Stimulated activated memory B cell treated with anti-CD40 and anti-IgM and Interleukin-4, amounts not matched to agents 10 μg/mL and 1 μg/mL and 100 μg/mL, for 72 hours (primary cell): ENCODE results near the gene ATP5MC3.
"Not testable (repeated sequence)": the region's sequence is repeated elsewhere in the genome, so short reads cannot be mapped to it uniquely, and the experiment has no call there.

Source experiments
- ATAC-seq: fragments of 150-1000 bp; cut with Tn5 transposase; 2 replicates; pipeline ENCODE4 v1.10.0; 2021
- H3K27ac Mint-ChIP-seq: one replicate; pipeline ENCODE4 v1.8.0; 2022; ENCODE audit warnings: mild to moderate bottlenecking, mixed read lengths
- H3K27me3 Mint-ChIP-seq: one replicate; pipeline ENCODE4 v1.8.0; 2022; ENCODE audit warnings: mixed read lengths
- H3K36me3 Mint-ChIP-seq: one replicate; pipeline ENCODE4 v1.8.0; 2022; ENCODE audit warnings: mixed read lengths
- H3K4me1 Mint-ChIP-seq: one replicate; pipeline ENCODE4 v1.8.0; 2022; ENCODE audit warnings: mixed read lengths
- H3K4me3 Mint-ChIP-seq: one replicate; pipeline ENCODE4 v1.8.0; 2022; ENCODE audit warnings: mild to moderate bottlenecking, moderate library complexity, mixed read lengths
- H3K9me3 Mint-ChIP-seq: one replicate; pipeline ENCODE4 v1.8.0; 2022; ENCODE audit warnings: mixed read lengths

ATP5MC3 gene

DNA sequence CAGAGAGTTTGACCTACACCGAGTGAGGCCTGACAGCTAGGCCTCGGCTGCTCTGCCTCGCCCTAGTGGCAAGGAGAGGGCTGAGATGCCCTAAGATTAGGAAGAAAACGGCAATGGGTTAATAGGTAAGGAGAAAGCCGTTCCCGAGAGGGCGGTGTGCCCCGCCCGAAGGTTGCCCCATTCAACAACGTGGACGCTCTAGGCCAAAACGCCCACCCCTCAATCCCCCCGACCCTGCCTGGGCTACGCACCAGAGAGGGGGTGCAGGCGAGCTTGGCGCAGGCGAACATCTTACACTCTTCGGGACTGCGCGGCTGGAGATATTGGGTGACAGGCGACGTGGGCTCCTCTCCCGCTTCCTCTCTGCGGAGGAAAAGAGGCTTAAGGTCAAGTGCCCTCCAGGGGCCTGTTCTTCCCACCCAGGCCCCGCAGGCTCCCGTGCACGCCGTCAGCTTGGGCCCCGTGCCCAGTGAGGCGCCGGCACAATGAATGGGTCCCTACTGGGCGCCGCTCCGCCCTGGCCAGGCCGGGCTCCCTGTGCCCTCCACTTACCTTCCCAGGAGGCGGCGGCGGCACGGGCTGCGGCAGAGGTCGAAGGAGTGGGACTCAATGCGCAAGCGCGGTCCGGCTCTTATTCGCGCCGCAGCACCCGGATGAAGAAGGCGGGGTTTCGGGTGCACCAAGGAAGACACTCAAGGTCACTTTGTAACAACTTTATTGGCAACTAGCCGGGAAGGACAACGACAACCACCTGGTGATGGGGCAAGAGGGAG is at the start of gene ATP5MC3:
ATP5MC3 (minus strand) TSS at position 607 of the 773 bp plus-strand sequence; CDS start at position 290, 317 bp downstream.
- ATAC-seq = peak; percentile 95
- Mint-ChIP-seq H3K4me1 (peaks cover 24% of the 10 kb centered on the region), H3K27ac (peak within 1 kb of the TSS; percentile 91), H3K4me3 (peak within 1 kb of the TSS; percentile 89), H3K27me3 (no peaks in the 10 kb centered on the region), H3K9me3 (peaks cover 3% of the 10 kb centered on the region), H3K36me3 (peaks cover 17% of the 10 kb centered on the region)

DNA sequence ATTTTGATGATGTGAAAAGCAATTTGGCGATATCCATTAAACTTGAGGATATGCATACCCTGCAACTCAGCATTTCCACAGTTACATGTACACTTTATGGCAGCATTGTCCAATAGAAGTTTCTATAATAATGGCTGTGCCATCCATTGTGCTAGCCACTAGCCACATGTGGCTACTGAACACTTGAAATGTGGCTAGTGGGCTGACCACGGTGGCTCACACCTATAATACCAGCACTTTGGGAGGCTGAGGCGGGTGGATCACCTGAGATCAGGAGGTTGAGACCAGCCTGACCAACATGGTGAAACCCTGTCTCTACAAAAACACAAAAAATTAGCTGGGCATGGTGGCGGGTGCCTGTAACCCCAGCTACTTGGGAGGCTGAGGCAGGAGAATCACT is 47.1 kb upstream of the ATP5MC3 start:
- not testable (repeated sequence) for ATAC-seq, H3K4me3 Mint-ChIP-seq, H3K4me1 Mint-ChIP-seq, H3K9me3 Mint-ChIP-seq, H3K27ac Mint-ChIP-seq, H3K36me3 Mint-ChIP-seq
- peaks cover 29% of the 10 kb centered on the region for H3K27me3 Mint-ChIP-seq

DNA sequence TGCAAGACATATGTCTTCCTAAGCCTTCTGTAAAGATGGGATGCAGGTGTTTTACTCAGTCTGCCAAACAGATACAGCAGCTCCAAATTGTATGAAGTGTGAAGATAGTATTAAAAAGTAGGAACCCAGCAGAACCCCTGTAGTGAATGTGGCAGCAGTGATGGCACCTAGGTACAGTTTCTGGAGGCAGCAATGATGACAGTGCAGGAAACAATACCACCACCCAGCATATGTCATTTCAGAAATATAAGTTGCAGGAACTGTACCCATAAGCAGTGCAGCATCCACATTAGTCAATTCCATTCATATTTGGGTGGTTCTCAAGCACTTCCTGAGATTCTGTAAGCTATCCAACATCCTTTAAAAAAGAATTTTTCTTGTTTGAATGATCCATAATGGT is 46.7 kb upstream of the ATP5MC3 start:
- no peaks in the 10 kb centered on the region for H3K36me3 Mint-ChIP-seq

DNA sequence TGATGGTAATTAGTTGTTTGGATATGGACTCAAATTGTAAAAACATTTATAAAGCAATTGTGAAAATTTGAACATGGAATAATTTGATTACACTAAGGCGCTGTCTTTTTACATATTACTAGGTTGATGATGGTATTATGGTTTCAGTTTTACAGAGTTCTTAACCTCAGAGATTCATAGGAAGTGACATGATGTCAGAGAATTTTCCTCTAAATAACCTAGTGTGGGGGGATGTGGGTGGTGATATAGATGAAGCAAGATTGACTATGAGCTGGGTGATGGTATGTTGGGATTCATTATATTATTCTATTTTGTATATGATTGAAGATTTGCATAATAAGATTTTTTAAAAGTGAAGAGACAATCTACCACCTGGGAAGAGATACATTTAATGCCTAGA is 45.9 kb upstream of the ATP5MC3 start:
- peaks cover 4% of the 10 kb centered on the region for H3K9me3 Mint-ChIP-seq
- ATAC-seq = peak; percentile 51
- H3K27ac Mint-ChIP-seq = no peak overlapping the region
- H3K4me3 Mint-ChIP-seq = no peak overlapping the region
- no peaks in the 10 kb centered on the region for H3K4me1 Mint-ChIP-seq
- H3K36me3 Mint-ChIP-seq = no peaks in the 10 kb centered on the region
- H3K27me3 Mint-ChIP-seq = peaks cover 38% of the 10 kb centered on the region

More for the DNA sequence above, 46.7 kb upstream of the ATP5MC3 start:
- H3K27ac Mint-ChIP-seq = no peak overlapping the region
- peaks cover 33% of the 10 kb centered on the region for H3K27me3 Mint-ChIP-seq
- no peak for ATAC-seq
- H3K4me1 Mint-ChIP-seq = no peaks in the 10 kb centered on the region
- no peak overlapping the region for H3K4me3 Mint-ChIP-seq
- peaks cover 3% of the 10 kb centered on the region for H3K9me3 Mint-ChIP-seq

DNA sequence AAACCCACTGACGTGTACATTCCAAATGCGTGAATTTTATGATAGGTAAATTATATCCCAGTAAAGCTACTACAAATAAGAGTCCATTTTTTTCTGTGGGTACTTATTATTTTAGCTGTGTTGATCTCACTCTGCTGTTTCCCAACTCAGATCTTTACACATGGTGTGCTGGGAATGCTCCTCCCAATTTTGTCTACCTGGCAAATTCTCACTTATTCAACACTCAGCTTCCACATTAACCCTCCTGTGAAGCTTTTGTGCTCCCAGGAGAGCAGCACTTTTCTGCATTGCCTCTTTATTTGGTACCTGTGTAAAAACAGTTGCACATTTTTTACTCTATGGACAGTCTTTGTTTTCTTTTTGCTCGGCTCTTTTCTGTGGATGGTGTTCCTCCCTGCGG is 38.6 kb upstream of the ATP5MC3 start:
- no peaks in the 10 kb centered on the region for H3K4me1 Mint-ChIP-seq
- H3K27me3 Mint-ChIP-seq = peaks cover 28% of the 10 kb centered on the region
- peaks cover 4% of the 10 kb centered on the region for H3K9me3 Mint-ChIP-seq
- no peaks in the 10 kb centered on the region for H3K36me3 Mint-ChIP-seq
- no peak for ATAC-seq
- no peak overlapping the region for H3K4me3 Mint-ChIP-seq
- H3K27ac Mint-ChIP-seq = no peak overlapping the region

DNA sequence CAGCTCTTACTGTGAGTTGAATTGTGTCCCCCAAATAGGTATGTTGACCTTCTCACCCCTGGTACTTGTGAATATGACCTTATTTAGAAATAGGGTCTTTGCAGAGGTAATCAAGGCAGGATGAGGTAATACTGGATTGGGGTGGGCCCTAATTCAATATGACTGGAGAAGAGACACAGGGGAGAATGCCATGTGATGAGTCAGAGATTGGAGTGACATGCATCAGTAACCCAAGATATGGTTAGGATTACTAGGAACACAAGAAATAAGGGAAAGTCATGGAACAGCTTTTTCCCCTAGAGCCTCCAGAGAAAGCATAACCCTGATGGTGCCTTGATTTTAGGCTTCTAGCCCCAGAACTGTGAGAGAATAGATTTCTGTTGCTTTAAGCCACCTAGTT is 37.0 kb upstream of the ATP5MC3 start:
- no peak overlapping the region for H3K27ac Mint-ChIP-seq
- no peak overlapping the region for H3K4me3 Mint-ChIP-seq
- H3K4me1 Mint-ChIP-seq = no peaks in the 10 kb centered on the region
- no peak for ATAC-seq
- peaks cover 4% of the 10 kb centered on the region for H3K9me3 Mint-ChIP-seq
- H3K27me3 Mint-ChIP-seq = peaks cover 31% of the 10 kb centered on the region
- no peaks in the 10 kb centered on the region for H3K36me3 Mint-ChIP-seq

DNA sequence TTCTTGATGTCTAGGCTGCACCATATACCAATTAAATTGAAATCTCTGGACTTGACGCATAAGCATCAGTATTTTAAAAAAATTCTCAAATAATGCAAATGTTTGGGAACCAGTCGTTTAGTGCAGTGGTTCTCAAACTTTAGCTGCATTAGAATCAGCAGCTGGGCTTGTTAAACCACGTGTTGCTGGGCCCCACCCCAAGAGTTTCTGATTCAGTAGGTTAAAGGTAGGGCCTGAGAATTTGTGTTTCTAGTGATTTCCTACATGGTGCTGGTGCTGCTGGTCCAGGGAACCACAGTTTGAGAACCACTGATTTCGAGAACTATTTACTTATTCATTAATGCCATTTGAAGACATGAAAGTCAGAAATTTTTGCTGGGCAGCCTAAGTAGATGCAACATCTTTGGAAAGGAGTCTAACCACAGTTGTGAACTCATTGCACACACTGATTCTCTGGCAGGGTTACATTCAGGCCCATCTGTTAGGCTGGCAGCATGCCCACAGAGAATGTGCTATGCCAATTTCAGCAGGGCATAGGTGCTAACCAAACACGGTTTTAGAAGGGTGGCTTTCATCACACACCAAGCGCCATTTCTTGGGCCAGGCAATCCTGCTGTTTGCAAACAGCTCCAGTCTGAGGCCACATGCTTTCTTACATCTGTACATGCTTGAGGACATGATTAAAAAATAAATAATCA is 26.4 kb upstream of the ATP5MC3 start:
- Mint-ChIP-seq H3K4me1 (peaks cover 5% of the 10 kb centered on the region), H3K4me3 (no peak overlapping the region), H3K36me3 (no peaks in the 10 kb centered on the region), H3K27me3 (no peaks in the 10 kb centered on the region), H3K27ac (no peak overlapping the region), H3K9me3 (peaks cover 8% of the 10 kb centered on the region)
- no peak for ATAC-seq

DNA sequence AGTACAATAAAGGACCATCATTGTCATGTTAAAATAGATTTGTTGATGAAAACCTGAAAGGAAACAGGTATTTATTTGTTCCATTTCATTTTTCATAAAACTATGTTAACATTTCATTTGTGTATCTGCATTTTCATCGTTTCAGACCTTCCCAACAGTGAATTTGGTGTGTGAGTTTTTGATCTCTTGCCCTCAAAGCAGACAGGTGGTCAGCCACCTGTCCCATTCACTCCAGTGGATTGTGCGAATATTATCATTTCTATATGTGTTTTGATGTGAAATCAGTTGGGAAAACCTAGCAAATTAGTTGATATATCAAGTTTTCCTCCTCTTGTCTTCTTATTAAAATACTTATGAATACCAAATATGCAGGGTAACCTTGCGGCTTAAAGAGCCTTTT is 25.4 kb upstream of the ATP5MC3 start:
- Mint-ChIP-seq H3K4me1 (peaks cover 5% of the 10 kb centered on the region), H3K27ac (no peak overlapping the region), H3K36me3 (no peaks in the 10 kb centered on the region), H3K9me3 (peaks cover 8% of the 10 kb centered on the region), H3K4me3 (no peak overlapping the region), H3K27me3 (no peaks in the 10 kb centered on the region)
- no peak for ATAC-seq

DNA sequence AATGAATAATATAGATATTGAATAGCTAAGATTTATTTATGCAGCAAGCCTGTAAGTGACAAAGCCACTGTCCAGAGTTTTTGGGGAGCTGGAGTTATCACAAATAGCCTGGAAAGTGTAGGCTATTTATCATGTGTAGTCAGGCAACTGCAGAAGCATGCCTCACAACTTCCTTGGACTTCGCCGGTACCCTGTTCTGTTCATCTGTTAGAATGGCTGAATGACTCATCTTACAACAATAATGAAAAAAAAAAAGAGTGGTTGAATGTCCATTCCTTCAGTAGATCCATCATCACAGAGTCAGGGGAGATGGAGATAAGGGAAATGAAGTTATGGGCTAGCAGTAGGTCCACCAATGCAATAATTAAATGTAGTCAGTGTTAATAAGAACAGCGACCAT is 24.0 kb upstream of the ATP5MC3 start:
- Mint-ChIP-seq H3K36me3 (no peaks in the 10 kb centered on the region), H3K4me3 (no peak overlapping the region), H3K9me3 (peaks cover 1% of the 10 kb centered on the region), H3K4me1 (peaks cover 5% of the 10 kb centered on the region), H3K27ac (no peak overlapping the region), H3K27me3 (no peaks in the 10 kb centered on the region)
- ATAC-seq = no peak

DNA sequence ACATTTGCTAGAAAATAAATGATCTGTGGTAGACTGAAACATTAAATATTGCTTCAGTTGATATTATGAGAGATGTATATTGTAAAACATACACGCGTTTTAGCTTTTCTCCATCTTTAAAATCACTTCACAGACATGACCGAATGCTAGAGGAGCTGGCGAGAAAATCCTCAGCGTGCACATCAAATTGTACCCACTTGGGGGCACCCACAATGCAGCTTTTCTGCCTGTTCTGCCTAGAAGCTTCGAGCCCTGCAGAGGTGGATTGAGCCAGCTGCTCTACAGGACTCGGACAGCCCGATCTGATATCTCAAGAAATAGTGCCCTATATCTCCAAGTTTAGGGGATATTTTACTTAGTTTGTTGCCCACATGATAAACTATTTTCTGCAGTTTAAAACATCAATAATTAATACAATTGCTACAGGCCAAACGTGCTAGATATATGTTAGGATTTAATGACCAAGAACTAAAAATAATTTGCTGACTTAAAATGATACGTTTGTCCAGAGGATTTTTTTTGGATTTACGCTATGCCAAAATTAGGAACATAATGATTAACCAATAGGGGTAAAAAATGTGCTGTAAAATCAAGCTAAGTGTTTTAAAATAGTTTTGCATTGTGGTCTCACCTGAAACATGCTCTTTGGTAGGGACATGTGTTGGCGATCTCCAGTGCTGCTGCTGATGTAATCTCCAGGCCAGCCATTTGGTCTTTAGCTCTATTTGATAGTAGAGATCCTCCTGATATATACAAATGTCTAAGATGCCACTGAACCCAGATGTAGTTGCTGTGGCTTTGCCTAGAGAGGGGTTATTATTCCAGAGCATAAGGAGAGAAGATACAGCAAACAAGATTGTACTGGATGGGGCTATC is 22.3 kb upstream of the ATP5MC3 start:
- no peak overlapping the region for H3K27ac Mint-ChIP-seq
- H3K4me1 Mint-ChIP-seq = peaks cover 5% of the 10 kb centered on the region
- no peaks in the 10 kb centered on the region for H3K36me3 Mint-ChIP-seq
- H3K4me3 Mint-ChIP-seq = no peak overlapping the region
- H3K27me3 Mint-ChIP-seq = no peaks in the 10 kb centered on the region
- peak; percentile 86 for ATAC-seq
- peaks cover 3% of the 10 kb centered on the region for H3K9me3 Mint-ChIP-seq

DNA sequence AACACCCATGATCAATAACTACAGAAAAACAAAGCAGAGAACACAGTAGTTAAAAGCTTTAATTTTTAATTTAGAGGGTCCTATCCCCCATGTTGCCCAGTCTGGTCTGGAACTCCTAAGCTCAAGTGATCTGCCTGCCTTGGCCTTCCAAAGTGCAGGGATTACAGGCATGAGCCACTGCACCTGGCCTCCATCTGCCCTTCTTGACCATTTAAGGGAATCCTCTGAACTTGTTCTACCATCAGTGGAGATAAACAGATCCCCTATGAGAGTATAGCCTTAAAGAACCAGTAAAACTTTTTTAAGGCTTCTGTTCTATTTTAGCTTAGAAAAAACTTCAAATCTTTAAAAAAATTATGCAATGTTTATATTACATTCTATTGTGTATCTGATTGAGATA is 13.5 kb upstream of the ATP5MC3 start:
- H3K9me3 Mint-ChIP-seq = peaks cover 3% of the 10 kb centered on the region
- H3K27ac Mint-ChIP-seq = no peak overlapping the region
- ATAC-seq = no peak
- no peaks in the 10 kb centered on the region for H3K4me1 Mint-ChIP-seq
- no peak overlapping the region for H3K4me3 Mint-ChIP-seq
- H3K27me3 Mint-ChIP-seq = peaks cover 27% of the 10 kb centered on the region
- no peaks in the 10 kb centered on the region for H3K36me3 Mint-ChIP-seq

DNA sequence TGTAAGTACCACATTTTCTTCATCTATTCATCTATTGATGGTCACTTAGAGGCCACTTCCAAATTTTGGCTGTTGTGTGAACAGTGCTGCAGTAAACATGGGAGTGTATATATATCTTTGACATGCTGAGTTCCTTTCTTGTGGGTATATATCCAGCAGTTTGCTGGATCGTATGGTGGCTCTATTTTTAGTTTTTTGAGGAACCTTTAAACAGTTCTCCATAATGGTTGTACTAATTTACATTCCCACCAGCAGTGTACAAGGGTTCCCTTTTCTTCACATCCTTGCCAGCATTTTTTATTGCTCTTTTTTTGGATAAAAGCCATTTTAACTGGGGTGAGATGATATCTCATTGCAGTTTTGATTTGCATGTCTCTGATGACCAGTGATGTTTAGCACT is 7.3 kb upstream of the ATP5MC3 start:
- Mint-ChIP-seq H3K36me3 (no peaks in the 10 kb centered on the region), H3K9me3 (peaks cover under 1% of the 10 kb centered on the region), H3K27me3 (peaks cover 29% of the 10 kb centered on the region), H3K27ac (no peak overlapping the region), H3K4me1 (no peaks in the 10 kb centered on the region), H3K4me3 (no peak overlapping the region)
- no peak for ATAC-seq

DNA sequence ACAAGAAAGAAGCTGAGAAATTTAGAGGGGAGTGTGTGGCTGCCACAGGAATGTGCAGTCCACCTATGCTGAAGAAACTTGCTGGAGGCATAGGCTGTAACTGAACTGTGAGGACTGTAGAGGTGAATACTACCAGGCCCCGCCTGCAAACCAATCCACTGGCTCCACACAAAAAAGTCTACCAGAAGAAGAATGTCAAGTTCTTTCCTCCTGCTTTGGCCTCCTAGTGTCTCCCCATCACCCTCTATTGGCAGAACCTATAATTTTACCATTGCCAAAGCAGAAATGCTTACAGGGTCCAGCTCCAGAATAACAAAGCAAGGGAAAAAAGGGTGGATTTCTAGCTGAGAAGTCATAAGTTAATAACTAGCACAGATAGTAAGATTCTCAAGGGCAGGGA is 5.9 kb upstream of the ATP5MC3 start:
- Mint-ChIP-seq H3K27me3 (peaks cover 29% of the 10 kb centered on the region), H3K4me1 (no peaks in the 10 kb centered on the region), H3K27ac (no peak overlapping the region), H3K36me3 (no peaks in the 10 kb centered on the region), H3K9me3 (peaks cover 3% of the 10 kb centered on the region), H3K4me3 (no peak overlapping the region)
- no peak for ATAC-seq

DNA sequence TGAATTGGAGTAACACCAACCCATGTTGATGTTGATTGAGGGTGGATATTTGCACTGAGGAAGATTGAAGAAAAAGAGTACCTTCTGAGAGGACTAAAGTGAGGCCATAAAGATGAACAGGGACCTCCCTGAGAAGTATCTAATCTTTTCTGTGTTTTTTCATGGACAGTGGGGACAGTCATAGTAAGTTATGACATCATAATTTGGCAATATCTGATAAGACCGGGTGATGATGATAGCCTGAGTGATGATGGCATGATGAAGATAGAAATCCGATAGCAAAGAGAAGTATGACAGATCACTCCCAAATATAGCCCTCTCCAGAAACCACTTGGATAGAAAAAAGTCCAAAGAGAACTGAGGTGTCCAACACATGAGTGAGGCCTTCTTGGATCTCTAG is 2.2 kb upstream of the ATP5MC3 start:
- H3K4me1 Mint-ChIP-seq = peaks cover 19% of the 10 kb centered on the region
- H3K27me3 Mint-ChIP-seq = peaks cover 6% of the 10 kb centered on the region
- no peak overlapping the region for H3K4me3 Mint-ChIP-seq
- peaks cover 3% of the 10 kb centered on the region for H3K9me3 Mint-ChIP-seq
- no peak for ATAC-seq
- peaks cover 7% of the 10 kb centered on the region for H3K36me3 Mint-ChIP-seq
- no peak overlapping the region for H3K27ac Mint-ChIP-seq

DNA sequence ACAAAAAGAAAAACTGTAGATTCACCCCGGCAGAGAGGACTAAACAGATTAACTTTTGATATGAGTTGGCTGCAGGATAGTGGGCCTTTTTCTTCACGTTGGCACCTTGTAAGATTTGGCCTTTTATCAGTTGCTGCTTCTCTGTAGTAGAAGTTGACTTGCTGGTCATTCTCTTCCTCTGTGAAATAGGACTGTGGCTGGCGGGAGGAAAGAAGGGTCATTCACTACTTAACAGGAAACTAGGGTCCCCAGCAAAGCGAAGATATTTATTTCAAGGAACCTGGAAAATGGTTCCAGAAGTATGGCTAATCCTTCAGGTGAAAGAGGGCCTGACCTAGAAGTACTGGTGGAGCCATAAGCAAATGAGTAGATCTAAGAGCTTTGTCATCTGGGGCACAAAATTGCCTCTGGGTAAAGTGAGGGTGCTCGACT is 383 bp upstream of the ATP5MC3 start:
- peak overlapping the region; percentile 91 for H3K27ac Mint-ChIP-seq
- H3K27me3 Mint-ChIP-seq = no peaks in the 10 kb centered on the region
- peaks cover 3% of the 10 kb centered on the region for H3K9me3 Mint-ChIP-seq
- H3K4me3 Mint-ChIP-seq = peak overlapping the region; percentile 89
- ATAC-seq = no peak
- peaks cover 19% of the 10 kb centered on the region for H3K4me1 Mint-ChIP-seq
- H3K36me3 Mint-ChIP-seq = peaks cover 11% of the 10 kb centered on the region
